RWPE1 (cell line): ENCODE results near the gene USP7.
A peak's percentile ranks its signal among the peaks of the same experiment; 100 is the strongest.

ENCODE experiments used
- CTCF ChIA-PET: fragments of 350-600 bp; sonication (Branson Sonifier 250); formaldehyde crosslinking; extraction: SDS; loops from one replicate; lab custom pipeline; 2021; lab: Yijun Ruan, JAX
- POLR2A ChIA-PET: fragments of 400-600 bp; formaldehyde crosslinking; extraction: SDS; loops from one replicate; lab custom pipeline; 2020; ENCODE audit warnings: antibody characterized with exemption; ENCODE audit not compliant: low non-redundant PET; lab: Yijun Ruan, JAX
- DNase-seq: peaks from one replicate; pipeline ENCODE4 v3.0.0; 2012; ENCODE audit warnings: low spot score
- H3K27ac ChIP-seq: fragments of 450-650 bp; 2 replicates; pipeline ENCODE4 v1.5.1; 2017
- CTCF ChIP-seq: fragments of 450-650 bp; conservative IDR thresholded peaks from 2 replicates; pipeline ENCODE4 v1.5.1; 2017; ENCODE audit warnings: low read depth, mild to moderate bottlenecking

USP7 gene

DNA sequence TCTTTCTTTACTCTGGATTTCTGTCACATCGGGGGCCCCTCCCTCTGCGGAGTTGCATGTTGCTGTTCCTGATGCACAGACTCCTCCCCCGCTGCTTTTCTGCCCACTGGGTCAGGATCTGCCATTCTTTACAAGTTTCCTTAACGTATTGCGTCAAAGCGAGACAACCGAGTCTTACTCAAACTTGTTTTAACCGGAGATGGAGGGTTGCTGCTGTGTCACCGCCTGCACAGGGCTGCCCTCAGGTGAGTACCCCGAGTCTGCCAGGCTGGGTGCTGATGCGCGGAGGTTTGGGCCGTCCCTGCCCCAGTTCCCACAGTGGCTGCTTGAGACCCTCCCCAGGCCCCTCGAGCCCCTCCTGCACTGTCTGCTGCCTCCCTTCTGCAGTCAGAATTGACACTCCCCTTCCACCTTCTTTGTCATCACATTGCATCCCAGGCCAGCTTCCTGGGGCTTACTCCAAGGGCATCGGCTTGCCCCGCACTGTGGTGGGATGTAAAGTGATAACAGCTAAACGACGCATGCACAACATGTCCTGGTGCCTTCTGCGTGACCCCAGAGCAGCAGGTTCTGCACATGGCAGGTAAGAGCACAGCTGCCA, 114.2 kb downstream of the USP7 start:
- no peak for TF ChIP-seq CTCF
- peak overlapping the region; percentile 96 for H3K27ac ChIP-seq
- POLR2A ChIA-PET = no interaction called here
- CTCF ChIA-PET = interaction anchor here (0.8 to 1.5 kb wide), 2 partner anchors 30 to 35 kb away, joined by 4 to 6 read pairs; no protein-coding TSS in a partner anchor
- DNase-seq = peak; percentile 75

DNA sequence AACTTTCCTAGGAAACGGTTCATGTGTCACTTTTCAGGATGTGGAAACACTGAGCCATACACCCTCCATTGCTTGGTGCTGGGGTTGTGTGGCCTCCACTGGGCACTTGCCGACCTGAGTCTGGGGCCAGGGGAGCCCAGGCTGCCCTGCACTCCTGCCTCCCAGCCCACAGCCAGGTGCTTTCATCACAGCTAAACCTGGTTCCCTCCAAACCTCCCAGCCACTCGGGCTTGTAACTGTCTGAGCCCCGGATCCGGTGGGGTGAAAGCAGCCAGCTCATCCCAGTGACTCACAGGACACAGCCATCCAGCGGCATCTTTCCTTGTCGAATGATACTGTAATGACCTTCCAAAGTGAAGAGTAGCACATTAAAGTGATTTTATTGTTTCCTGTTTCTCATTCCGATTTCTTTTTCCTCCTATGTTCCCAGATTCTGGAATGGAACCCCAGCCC, 114.7 kb downstream of the USP7 start:
- ChIA-PET CTCF (interaction anchor here (0.6 to 0.8 kb wide), 2 partner anchors 16 to 35 kb away, joined by 3 to 4 read pairs; no protein-coding TSS in a partner anchor), POLR2A (no interaction called here)
- DNase-seq = peak; percentile 91
- no peak for TF ChIP-seq CTCF
- H3K27ac ChIP-seq = peak overlapping the region; percentile 96

DNA sequence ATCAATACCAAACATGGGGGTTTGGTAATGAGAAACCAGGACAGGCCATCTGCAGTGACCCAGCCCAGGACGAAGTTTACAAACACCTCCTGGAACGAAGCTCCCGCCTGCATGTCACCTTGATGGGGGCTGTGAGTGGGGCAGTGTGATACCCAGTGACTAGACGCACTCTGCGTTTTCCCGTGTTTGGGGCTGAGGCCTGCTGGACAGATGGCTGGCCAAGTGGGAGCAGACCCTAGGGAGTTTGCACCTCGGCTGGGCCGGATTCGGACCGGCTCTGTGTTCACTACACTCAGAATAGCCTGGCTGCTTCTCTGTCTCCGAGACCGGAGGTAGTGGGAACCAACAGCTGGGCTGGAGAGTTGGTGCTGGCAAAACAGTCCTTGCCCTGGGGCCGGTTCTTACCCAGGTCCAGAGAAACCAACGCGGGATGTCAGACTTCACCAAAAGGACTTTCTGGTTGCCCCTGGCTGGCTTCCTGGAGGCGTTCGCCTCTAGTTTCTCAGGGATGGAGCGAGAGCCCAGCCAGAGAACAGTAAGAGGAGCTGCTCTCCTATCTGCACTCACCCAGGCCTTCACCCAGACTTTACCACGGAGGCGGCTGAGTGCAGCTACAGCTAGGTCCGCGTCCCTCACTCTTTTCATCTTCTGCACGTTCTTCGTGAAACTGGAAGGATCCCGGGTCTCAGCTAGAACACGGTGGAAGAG, 115.3 kb downstream of the USP7 start:
- CTCF ChIA-PET = interaction anchor here (0.6 to 0.8 kb wide), 2 partner anchors 16 to 36 kb away, joined by 3 to 4 read pairs; no protein-coding TSS in a partner anchor
- POLR2A ChIA-PET = no interaction called here

DNA sequence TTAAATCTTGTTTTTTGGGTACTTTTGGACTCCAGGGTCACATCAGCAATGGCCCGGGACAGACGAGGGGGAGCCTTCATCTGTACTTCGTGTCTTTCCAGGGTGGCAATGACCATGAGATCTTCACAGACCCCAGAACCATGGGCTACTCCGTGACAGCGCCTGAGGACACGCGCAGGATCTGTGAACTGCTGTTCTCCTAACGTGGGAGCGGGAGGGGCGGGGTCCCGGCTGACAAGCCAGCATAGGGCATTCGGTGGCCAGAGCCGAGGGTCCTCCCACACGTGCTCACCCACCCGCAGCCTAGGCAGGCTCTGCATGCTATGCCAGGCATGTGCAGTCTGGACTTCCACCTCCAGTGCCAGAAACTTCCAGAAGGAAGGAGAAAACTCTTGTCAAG, 116.1 kb downstream of the USP7 start:
- TF ChIP-seq CTCF = no peak
- no peak for DNase-seq
- peak overlapping the region; percentile 96 for H3K27ac ChIP-seq
- ChIA-PET CTCF (no interaction called here), POLR2A (no interaction called here)

More for the DNA sequence above, 115.3 kb downstream of the USP7 start:
- no peak for DNase-seq
- peak overlapping the region; percentile 96 for H3K27ac ChIP-seq
- TF ChIP-seq CTCF = no peak

- DNase-seq = no peak
- CTCF ChIA-PET = interaction anchor here (0.5 kb wide), 1 partner anchor 38 kb away, joined by 3 read pairs; no protein-coding TSS in a partner anchor
- POLR2A ChIA-PET = no interaction called here
- peak overlapping the region; percentile 96 for H3K27ac ChIP-seq
- no peak for TF ChIP-seq CTCF
These were observed 116.6 kb downstream of the USP7 start for GRCh38 chr16:8847145-8847544.

DNA sequence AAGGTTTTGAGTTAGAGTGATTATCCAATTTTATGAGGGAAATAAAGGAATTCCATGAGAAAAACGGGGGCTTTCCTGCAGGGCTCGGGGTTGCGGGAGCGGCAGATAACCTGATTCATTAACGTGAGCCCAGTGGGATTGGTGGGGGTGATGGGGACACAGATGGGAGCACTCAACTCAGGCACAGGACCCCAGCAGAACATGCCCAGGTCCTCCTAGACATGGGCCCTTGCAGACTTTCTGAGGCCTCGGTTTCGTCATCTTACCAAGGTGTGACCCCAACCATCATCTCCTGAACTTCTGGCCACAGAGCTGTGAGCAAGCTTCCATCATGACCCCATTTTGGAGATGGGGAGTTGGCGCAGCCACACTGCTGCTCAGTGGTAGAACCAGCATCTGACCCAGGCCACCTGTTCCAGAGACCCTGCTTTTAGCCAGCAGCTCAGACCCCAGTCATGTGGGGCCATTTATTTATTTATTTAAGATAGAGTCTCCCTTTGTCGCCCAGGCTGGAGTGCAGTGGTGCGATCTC, 117.2 kb downstream of the USP7 start:
- CTCF ChIA-PET = interaction anchor here (0.5 to 0.6 kb wide), 2 partner anchors 39 to 1368 kb away, joined by 3 read pairs; no protein-coding TSS in a partner anchor
- POLR2A ChIA-PET = no interaction called here
- TF ChIP-seq CTCF = no peak
- peak overlapping the region; percentile 96 for H3K27ac ChIP-seq
- no peak for DNase-seq
